Breast epithelium (tissue), 4 donors: ENCODE data around the gene PASK. TPM values are rescaled to one million over a fixed set of nuclear protein-coding genes. Genes with fewer than 3 reads are reported as not detected.

ENCODE experiments used
- DNase-seq, 2 donors: peaks; one replicate each; pipeline ENCODE4 v3.0.0-alpha.2; 2019; ENCODE audit warnings: low spot score in 2 of 2
- H3K27ac ChIP-seq, 2 donors: fragments of 200-600 bp; sonication (generic) in 1 of 2; one replicate each; pipeline ENCODE4 v1.5.1; 2016 to 2019; ENCODE audit warnings: mild to moderate bottlenecking in 1 of 2
- H3K27me3 ChIP-seq, 2 donors: fragments of 200-600 bp; sonication (generic) in 1 of 2; one replicate each; pipeline versions ENCODE4 v1.5.1 to v1.6.0; 2017 to 2019; ENCODE audit warnings: control low read depth in 1 of 2, mild to moderate bottlenecking in 1 of 2
- H3K36me3 ChIP-seq: fragments of 200-600 bp; one replicate; pipeline ENCODE4 v1.5.1; 2019
- H3K4me1 ChIP-seq, 2 donors: fragments of 200-600 bp; sonication (generic); one replicate each; pipeline ENCODE4 v1.5.1; 2016 to 2019; ENCODE audit warnings: control low read depth in 1 of 2
- H3K4me3 ChIP-seq, 3 donors: fragments of 200-600 bp; sonication (generic); 1 replicate in 2 of 3; 2 replicates in 1 of 3; pipeline ENCODE4 v1.5.1; 2016 to 2019; ENCODE audit warnings: mild to moderate bottlenecking in 3 of 3, moderate library complexity in 2 of 3
- H3K9me3 ChIP-seq, 2 donors: fragments of 200-600 bp; sonication (generic) in 1 of 2; one replicate each; pipeline ENCODE4 v1.5.1; 2016 to 2019; ENCODE audit warnings: control low read depth in 1 of 2
- CTCF ChIP-seq, 3 donors: fragments of 450-650 bp; IDR thresholded peaks; one replicate each; pipeline ENCODE4 v1.5.1; 2016 to 2017; ENCODE audit warnings: antibody characterized with exemption in 3 of 3, mild to moderate bottlenecking in 3 of 3, moderate library complexity in 3 of 3
- POLR2A ChIP-seq: fragments of 450-650 bp; IDR thresholded peaks from one replicate; pipeline ENCODE4 v1.6.1; 2016; ENCODE audit warnings: antibody characterized with exemption, mild to moderate bottlenecking, moderate library complexity
- POLR2AphosphoS5 ChIP-seq, 3 donors: sonication (generic); formaldehyde crosslinking; IDR thresholded peaks; one replicate each; pipeline ENCODE4 v1.6.1; 2017; ENCODE audit warnings: antibody characterized with exemption in 3 of 3
- intact Hi-C: fragments of 100-400 bp; cut with DNase I; formaldehyde crosslinking; loops from one replicate; pipeline ENCODE4 v1.15.1; 2023; ENCODE audit warnings: low total_unique reads
- total RNA-seq, 3 donors: library from RNA; depleted of rRNA; stranded (reverse); fragments of >200 nt; gene quantifications; one replicate each; pipeline ENCODE4 v1.1.0, GENCODE V29; 2016

Gene PASK
- total RNA-seq, 3 donors from 2014 or later = 4.3 to 7.3 (median 6.6) TPM

GRCh38 chr2:241116606-241117560, 32.4 kb downstream of the PASK start:
- intact Hi-C loops = no loop called here
- DNase-seq = no peak
- Histone ChIP-seq H3K4me3 (no peak overlapping the region), H3K36me3 (no peaks in the 10 kb centered on the region), H3K4me1 (no peaks in the 10 kb centered on the region), H3K9me3 (no peaks in the 10 kb centered on the region), H3K27ac (no peak overlapping the region), H3K27me3 (no peaks in the 10 kb centered on the region)
- TF ChIP-seq CTCF (IDR thresholded peaks at IDR 0.05) (no peak), POLR2A (no peak), POLR2AphosphoS5 (IDR thresholded peaks at IDR 0.05) (no peak)

GRCh38 chr2:241115361-241115760, 33.9 kb downstream of the PASK start:
- Histone ChIP-seq H3K4me1 (no peaks in the 10 kb centered on the region), H3K27me3 (no peaks in the 10 kb centered on the region), H3K9me3 (no peaks in the 10 kb centered on the region), H3K4me3 (no peak overlapping the region), H3K27ac (no peak overlapping the region), H3K36me3 (no peaks in the 10 kb centered on the region)
- intact Hi-C loops = no loop called here
- TF ChIP-seq POLR2AphosphoS5 (IDR thresholded peaks at IDR 0.05) = no peak
- TF ChIP-seq CTCF (IDR thresholded peaks at IDR 0.05) = no peak
- no peak for TF ChIP-seq POLR2A
- no peak for DNase-seq

- no peak overlapping the region for H3K27ac ChIP-seq
- no peaks in the 10 kb centered on the region for H3K4me1 ChIP-seq
- intact Hi-C loops = no loop called here
- H3K36me3 ChIP-seq = no peaks in the 10 kb centered on the region
- no peaks in the 10 kb centered on the region for H3K9me3 ChIP-seq
- no peaks in the 10 kb centered on the region for H3K27me3 ChIP-seq
- TF ChIP-seq POLR2A (no peak), CTCF (IDR thresholded peaks at IDR 0.05) (no peak), POLR2AphosphoS5 (IDR thresholded peaks at IDR 0.05) (no peak)
- no peak for DNase-seq
- H3K4me3 ChIP-seq = no peak overlapping the region
Observed at GRCh38 chr2:241114836-241115235, 34.4 kb downstream of the PASK start.

- Histone ChIP-seq H3K9me3 (no peaks in the 10 kb centered on the region), H3K27ac (no peak overlapping the region), H3K4me1 (no peaks in the 10 kb centered on the region), H3K36me3 (no peaks in the 10 kb centered on the region), H3K27me3 (no peaks in the 10 kb centered on the region), H3K4me3 (no peak overlapping the region)
- intact Hi-C loops = no loop called here
- no peak for TF ChIP-seq POLR2A
- TF ChIP-seq POLR2AphosphoS5 (IDR thresholded peaks at IDR 0.05) = no peak
- no peak for TF ChIP-seq CTCF (IDR thresholded peaks at IDR 0.05)
- no peak for DNase-seq
Observed at GRCh38 chr2:241112592-241112991, 36.7 kb downstream of the PASK start.

DNA sequence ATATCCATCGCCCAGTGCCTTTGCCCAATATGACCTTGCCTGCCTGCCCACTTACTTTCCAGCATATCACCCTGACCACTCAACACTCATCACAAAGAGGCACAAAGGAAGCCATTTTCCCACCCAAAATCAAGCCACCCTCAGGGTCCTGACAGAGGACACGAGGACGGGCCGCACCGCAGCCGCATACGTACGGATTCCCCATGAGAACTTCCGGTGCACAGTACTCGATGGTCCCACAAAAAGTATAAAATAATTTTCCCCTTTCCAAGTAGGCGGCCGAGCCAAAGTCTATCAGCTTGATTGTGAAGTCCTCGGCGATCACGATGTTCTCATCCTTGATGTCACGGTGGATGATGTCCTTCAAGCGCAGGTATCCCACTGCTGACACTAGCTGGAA, 37.2 kb downstream of the PASK start:
- Histone ChIP-seq H3K27ac (no peak overlapping the region), H3K9me3 (no peaks in the 10 kb centered on the region), H3K36me3 (no peaks in the 10 kb centered on the region), H3K4me3 (no peak overlapping the region), H3K27me3 (no peaks in the 10 kb centered on the region), H3K4me1 (no peaks in the 10 kb centered on the region)
- DNase-seq = no peak
- TF ChIP-seq POLR2A (no peak), CTCF (IDR thresholded peaks at IDR 0.05) (no peak), POLR2AphosphoS5 (IDR thresholded peaks at IDR 0.05) (no peak)
- intact Hi-C loops = no loop called here
